ENCODE measurements around the gene ADTRP. TPM values are rescaled to one million over a fixed set of nuclear protein-coding genes. Genes with fewer than 3 reads are reported as not detected.
"Not testable (repeated sequence)": the region's sequence is repeated elsewhere in the genome, so short reads cannot be mapped to it uniquely, and the experiment has no call there.

The ADTRP gene
- total RNA-seq, 4 donors from 2014 or later, result 9.1 to 40.4 (median 21.8) TPM

- 65 to 66% methylated on average over 4 of the region's 4 CpGs for WGBS, 2 donors
- no peak for DNase-seq (ENCODE audit: low spot score in 2 of 2)
- intact Hi-C loops (cut with DNase I; ENCODE audit: low total_unique reads), result no loop called here
These were observed 85.9 kb downstream of the ADTRP start for GRCh38 chr6:11692451-11693376.

GRCh38 chr6:11689847-11690246 is 88.8 kb downstream of the ADTRP start:
- no peak for DNase-seq (ENCODE audit: low spot score in 2 of 2)
- intact Hi-C loops (cut with DNase I; ENCODE audit: low total_unique reads), result no loop called here
- no peak for TF ChIP-seq POLR2A (IDR thresholded peaks at IDR 0.05)
- TF ChIP-seq, protein P1, sequence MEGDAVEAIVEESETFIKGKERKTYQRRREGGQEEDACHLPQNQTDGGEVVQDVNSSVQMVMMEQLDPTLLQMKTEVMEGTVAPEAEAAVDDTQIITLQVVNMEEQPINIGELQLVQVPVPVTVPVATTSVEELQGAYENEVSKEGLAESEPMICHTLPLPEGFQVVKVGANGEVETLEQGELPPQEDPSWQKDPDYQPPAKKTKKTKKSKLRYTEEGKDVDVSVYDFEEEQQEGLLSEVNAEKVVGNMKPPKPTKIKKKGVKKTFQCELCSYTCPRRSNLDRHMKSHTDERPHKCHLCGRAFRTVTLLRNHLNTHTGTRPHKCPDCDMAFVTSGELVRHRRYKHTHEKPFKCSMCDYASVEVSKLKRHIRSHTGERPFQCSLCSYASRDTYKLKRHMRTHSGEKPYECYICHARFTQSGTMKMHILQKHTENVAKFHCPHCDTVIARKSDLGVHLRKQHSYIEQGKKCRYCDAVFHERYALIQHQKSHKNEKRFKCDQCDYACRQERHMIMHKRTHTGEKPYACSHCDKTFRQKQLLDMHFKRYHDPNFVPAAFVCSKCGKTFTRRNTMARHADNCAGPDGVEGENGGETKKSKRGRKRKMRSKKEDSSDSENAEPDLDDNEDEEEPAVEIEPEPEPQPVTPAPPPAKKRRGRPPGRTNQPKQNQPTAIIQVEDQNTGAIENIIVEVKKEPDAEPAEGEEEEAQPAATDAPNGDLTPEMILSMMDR (IDR thresholded peaks at IDR 0.05), result no peak
- WGBS, 2 donors, result 91 to 92% methylated on average over 3 of the region's 3 CpGs
- no peak overlapping the region for H3K4me3 ChIP-seq (ENCODE audit: low read depth, poor library complexity, severe bottlenecking)

More at GRCh38 chr6:11692451-11693376, 85.9 kb downstream of the ADTRP start:
- TF ChIP-seq POLR2A (IDR thresholded peaks at IDR 0.05), result no peak
- TF ChIP-seq, protein P1 (IDR thresholded peaks at IDR 0.05), result no peak
- H3K4me3 ChIP-seq (ENCODE audit: low read depth, poor library complexity, severe bottlenecking), result no peak overlapping the region

GRCh38 chr6:11689400-11689799 is 89.2 kb downstream of the ADTRP start:
- H3K4me3 ChIP-seq (ENCODE audit: low read depth, poor library complexity, severe bottlenecking); intact Hi-C loops (cut with DNase I; ENCODE audit: low total_unique reads); DNase-seq (ENCODE audit: low spot score in 2 of 2): not testable (repeated sequence)
- 69 to 71% methylated on average over 1 of the region's 1 CpG for WGBS, 2 donors

- H3K4me3 ChIP-seq (ENCODE audit: low read depth, poor library complexity, severe bottlenecking), result no peak overlapping the region
- intact Hi-C loops (cut with DNase I; ENCODE audit: low total_unique reads), result no loop called here
- WGBS, 2 donors, result 73 to 76% methylated on average over 1 of the region's 1 CpG
- no peak for TF ChIP-seq POLR2A (IDR thresholded peaks at IDR 0.05)
- TF ChIP-seq, protein P1 (IDR thresholded peaks at IDR 0.05), result no peak
- no peak for DNase-seq (ENCODE audit: low spot score in 2 of 2)
These were observed 90.2 kb downstream of the ADTRP start for GRCh38 chr6:11688425-11688709.

GRCh38 chr6:11685481-11686093 is 93.0 kb downstream of the ADTRP start:
- intact Hi-C loops (cut with DNase I; ENCODE audit: low total_unique reads), result no loop called here
- DNase-seq (ENCODE audit: low spot score in 2 of 2), result no peak
- H3K4me3 ChIP-seq (ENCODE audit: low read depth, poor library complexity, severe bottlenecking), result no peak overlapping the region
- TF ChIP-seq, protein P1 (IDR thresholded peaks at IDR 0.05), result no peak
- TF ChIP-seq POLR2A (IDR thresholded peaks at IDR 0.05), result no peak
- WGBS, 2 donors, result 45 to 59% methylated on average over 3 of the region's 3 CpGs

- H3K4me3 ChIP-seq (ENCODE audit: low read depth, poor library complexity, severe bottlenecking), result no peak overlapping the region
- DNase-seq (ENCODE audit: low spot score in 2 of 2), result no peak
- intact Hi-C loops (cut with DNase I; ENCODE audit: low total_unique reads), result no loop called here
- TF ChIP-seq POLR2A (IDR thresholded peaks at IDR 0.05), result no peak
- TF ChIP-seq, protein P1 (IDR thresholded peaks at IDR 0.05), result no peak
- WGBS, 2 donors, result 70 to 74% methylated on average over 4 of the region's 4 CpGs
These were observed 93.6 kb downstream of the ADTRP start for GRCh38 chr6:11684901-11685480.

Data from lower leg skin (tissue), 4 donors.